SU-DHL-6 (cell line): ENCODE results near the gene ARHGEF17.
A peak's percentile ranks its signal among the peaks of the same experiment; 100 is the strongest.

Source experiments
- H2AFZ ChIP-seq: fragments of 200-600 bp; sonication (generic); 2 replicates; pipeline ENCODE4 v1.6.1; 2014; ENCODE audit warnings: low read depth, mild to moderate bottlenecking, moderate library complexity, mixed read lengths, antibody characterized with exemption, low read length; ENCODE audit not compliant: severe bottlenecking
- H3F3A ChIP-seq: fragments of 200-600 bp; shearing (Covaris generic); 2 replicates; pipeline ENCODE4 v1.6.0; 2016; ENCODE audit warnings: antibody characterized with exemption, mild to moderate bottlenecking; ENCODE audit not compliant: insufficient read depth
- H3K27ac ChIP-seq: fragments of 200-600 bp; sonication (generic); 2 replicates; pipeline ENCODE4 v1.5.1; 2016; ENCODE audit warnings: low read depth, mild to moderate bottlenecking, low read length, moderate library complexity, mixed read lengths
- H3K27me3 ChIP-seq: fragments of 200-600 bp; sonication (generic), shearing (Covaris generic); 2 replicates; pipeline ENCODE4 v1.6.0; 2014; ENCODE audit warnings: mild to moderate bottlenecking, low read length
- H3K36me3 ChIP-seq: fragments of 200-600 bp; sonication (generic); 2 replicates; pipeline ENCODE4 v1.6.1; 2014; ENCODE audit warnings: mild to moderate bottlenecking, low read length, mixed read lengths
- H3K4me2 ChIP-seq: fragments of 300-600, 200-600 bp; shearing (Covaris generic), sonication (generic); 2 replicates; pipeline ENCODE4 v1.6.0; 2014; ENCODE audit warnings: low read length, low read depth, mild to moderate bottlenecking; ENCODE audit not compliant: poor library complexity, severe bottlenecking
- H3K4me3 ChIP-seq: fragments of 200-600 bp; sonication (generic); 2 replicates; pipeline ENCODE4 v1.5.1; 2014; ENCODE audit warnings: antibody characterized with exemption, low read length, mild to moderate bottlenecking, mixed read lengths; ENCODE audit not compliant: insufficient read depth, poor library complexity, severe bottlenecking
- H3K79me2 ChIP-seq: fragments of 200-600 bp; sonication (generic); 2 replicates; pipeline ENCODE4 v1.6.1; 2014; ENCODE audit warnings: mild to moderate bottlenecking, low read length, moderate library complexity; ENCODE audit not compliant: insufficient read depth
- H3K9ac ChIP-seq: fragments of 200-600 bp; sonication (generic); 2 replicates; pipeline ENCODE4 v1.7.0; 2014; ENCODE audit warnings: mild to moderate bottlenecking, low read length
- H3K9me2 ChIP-seq: fragments of 200-600 bp; sonication (generic); replicated peaks from 2 replicates; pipeline ENCODE4 v1.6.1; 2014; ENCODE audit warnings: low read length; ENCODE audit not compliant: insufficient read depth
- H3K9me3 ChIP-seq: fragments of 200-600 bp; sonication (generic); 2 replicates; pipeline ENCODE4 v1.6.1; 2014; ENCODE audit warnings: low read length, mixed read lengths; ENCODE audit not compliant: insufficient read depth
- H4K20me1 ChIP-seq: fragments of 200-600 bp; sonication (generic); 2 replicates; pipeline ENCODE4 v1.6.1; 2014; ENCODE audit warnings: low read depth, mild to moderate bottlenecking, antibody characterized with exemption, low read length, moderate library complexity, mixed read lengths
- CTCF ChIP-seq: fragments of 200-600 bp; sonication (generic); IDR thresholded peaks from one replicate; pipeline ENCODE4 v1.5.1; 2017; ENCODE audit warnings: antibody characterized with exemption, mild to moderate bottlenecking, low read length, moderate library complexity; ENCODE audit not compliant: insufficient read depth, poor library complexity, severe bottlenecking
- EZH2phosphoT487 ChIP-seq: fragments of 200-600 bp; sonication (generic), shearing (Covaris generic); conservative IDR thresholded peaks from 2 replicates; pipeline ENCODE4 v1.6.1; 2018; ENCODE audit warnings: mild to moderate bottlenecking, antibody characterized with exemption, low read length, moderate library complexity, mixed read lengths

Gene ARHGEF17

GRCh38 chr11:73376803-73377629 is 68.9 kb downstream of the ARHGEF17 start:
- TF ChIP-seq CTCF: no peak
- no peak for TF ChIP-seq EZH2phosphoT487
- H3K9me3 ChIP-seq: no peaks in the 10 kb centered on the region
- H3K36me3 ChIP-seq: no peaks in the 10 kb centered on the region
- peaks cover 53% of the 10 kb centered on the region for H3K79me2 ChIP-seq
- peak overlapping the region; percentile 67 for H3K4me2 ChIP-seq
- H3K9ac ChIP-seq: peak overlapping the region; percentile 99
- H3K9me2 ChIP-seq: no peaks in the 10 kb centered on the region
- no peaks in the 10 kb centered on the region for H3K27me3 ChIP-seq
- H3K4me3 ChIP-seq: peak overlapping the region; percentile 88
- no peaks in the 10 kb centered on the region; the same call in 1 of the 2 replicates for H4K20me1 ChIP-seq
- no peaks in the 10 kb centered on the region for H3F3A ChIP-seq
- peak overlapping the region; percentile 65 for H3K27ac ChIP-seq
- peak overlapping the region; percentile 29 for H2AFZ ChIP-seq

- Histone ChIP-seq H3F3A (peaks cover 12% of the 10 kb centered on the region), H3K36me3 (no peaks in the 10 kb centered on the region), H3K9ac (no peak overlapping the region), H3K9me2 (no peaks in the 10 kb centered on the region), H2AFZ (no peak overlapping the region), H3K27ac (no peak overlapping the region), H3K9me3 (no peaks in the 10 kb centered on the region), H3K4me2 (no peak overlapping the region), H3K4me3 (no peak overlapping the region), H4K20me1 (no peaks in the 10 kb centered on the region; the same call in 1 of the 2 replicates), H3K79me2 (peaks cover 70% of the 10 kb centered on the region), H3K27me3 (no peaks in the 10 kb centered on the region)
- TF ChIP-seq EZH2phosphoT487: no peak
- TF ChIP-seq CTCF: no peak
These were observed 71.3 kb downstream of the ARHGEF17 start for GRCh38 chr11:73379189-73379880.

GRCh38 chr11:73380331-73380730 is 72.3 kb downstream of the ARHGEF17 start:
- Histone ChIP-seq H3K79me2 (peaks cover 79% of the 10 kb centered on the region), H3K4me3 (no peak overlapping the region), H3K9me3 (no peaks in the 10 kb centered on the region), H3K9me2 (no peaks in the 10 kb centered on the region), H4K20me1 (no peaks in the 10 kb centered on the region; the same call in 1 of the 2 replicates), H3K9ac (no peak overlapping the region), H3K4me2 (no peak overlapping the region), H3F3A (peaks cover 15% of the 10 kb centered on the region), H2AFZ (no peak overlapping the region), H3K27ac (0 out of 2 replicates have a peak overlapping the region, but pooled peaks have one; percentile 12), H3K36me3 (no peaks in the 10 kb centered on the region), H3K27me3 (no peaks in the 10 kb centered on the region)
- TF ChIP-seq CTCF (no peak), EZH2phosphoT487 (no peak)
